Cardiac muscle cell (in vitro differentiated cells and primary cell): ENCODE data around the gene CTNNA2. TPM values are rescaled to one million over a fixed set of nuclear protein-coding genes. Genes with fewer than 3 reads are reported as not detected.

ENCODE experiments used
- DNase-seq, 2 donors: peaks; one replicate each; pipeline versions ENCODE4 v3.0.0 to v3.0.0-alpha.2; 2010 to 2017; ENCODE audit warnings: low read depth in 1 of 2, low spot score in 1 of 2
- H3K27ac ChIP-seq: fragments of 200-600 bp; sonication (generic); 2 replicates; pipeline ENCODE4 v1.5.1; 2016
- H3K27me3 ChIP-seq: fragments of 200-600 bp; sonication (generic); 2 replicates; pipeline ENCODE4 v1.6.0; 2016; ENCODE audit warnings: control low read depth
- H3K36me3 ChIP-seq: fragments of 200-600 bp; sonication (generic); 2 replicates; pipeline ENCODE4 v1.5.1; 2016; ENCODE audit warnings: control low read depth
- H3K4me1 ChIP-seq: fragments of 200-600 bp; sonication (generic); 2 replicates; pipeline ENCODE4 v1.8.1; 2017; ENCODE audit warnings: low read depth, mild to moderate bottlenecking, mixed run types
- H3K4me3 ChIP-seq: fragments of 200-600 bp; sonication (generic); 2 replicates; pipeline ENCODE4 v1.5.1; 2016; ENCODE audit warnings: mild to moderate bottlenecking
- H3K9me3 ChIP-seq: fragments of 200-600 bp; sonication (generic); 2 replicates; pipeline ENCODE4 v1.5.1; 2017; ENCODE audit warnings: low read depth, mild to moderate bottlenecking, control low read depth
- polyA plus RNA-seq: library from polyadenylated mRNA; unstranded; fragments of >200 nt; fragmentation: Nextera tagmentation; extraction: Ambion mirVana; gene quantifications from 2 replicates; pipeline ENCODE4 v1.2.1, GENCODE V29; 2016
- total RNA-seq: library from RNA; depleted of rRNA; stranded (reverse); fragments of >200 nt; gene quantifications from 2 replicates; pipeline ENCODE4 v1.2.3, GENCODE V29; 2016
- TF ChIP-seq, protein P1 (sequence below): IDR thresholded peaks from 2 replicates; pipeline ENCODE4 v1.5.1; 2012; ENCODE audit warnings: low read depth, mild to moderate bottlenecking, low read length

CTNNA2 gene
- total and polyA plus RNA-seq, 2 experiments from 2014 or later: 7.4 to 17.4 TPM

GRCh38 chr2:80169811-80170594, 657.2 kb downstream of the CTNNA2 start:
- Histone ChIP-seq H3K9me3 (no peaks in the 10 kb centered on the region), H3K4me3 (no peak overlapping the region), H3K27ac (no peak overlapping the region), H3K36me3 (no peaks in the 10 kb centered on the region), H3K27me3 (no peaks in the 10 kb centered on the region), H3K4me1 (no peaks in the 10 kb centered on the region)
- no peak for DNase-seq
- TF ChIP-seq, protein P1, sequence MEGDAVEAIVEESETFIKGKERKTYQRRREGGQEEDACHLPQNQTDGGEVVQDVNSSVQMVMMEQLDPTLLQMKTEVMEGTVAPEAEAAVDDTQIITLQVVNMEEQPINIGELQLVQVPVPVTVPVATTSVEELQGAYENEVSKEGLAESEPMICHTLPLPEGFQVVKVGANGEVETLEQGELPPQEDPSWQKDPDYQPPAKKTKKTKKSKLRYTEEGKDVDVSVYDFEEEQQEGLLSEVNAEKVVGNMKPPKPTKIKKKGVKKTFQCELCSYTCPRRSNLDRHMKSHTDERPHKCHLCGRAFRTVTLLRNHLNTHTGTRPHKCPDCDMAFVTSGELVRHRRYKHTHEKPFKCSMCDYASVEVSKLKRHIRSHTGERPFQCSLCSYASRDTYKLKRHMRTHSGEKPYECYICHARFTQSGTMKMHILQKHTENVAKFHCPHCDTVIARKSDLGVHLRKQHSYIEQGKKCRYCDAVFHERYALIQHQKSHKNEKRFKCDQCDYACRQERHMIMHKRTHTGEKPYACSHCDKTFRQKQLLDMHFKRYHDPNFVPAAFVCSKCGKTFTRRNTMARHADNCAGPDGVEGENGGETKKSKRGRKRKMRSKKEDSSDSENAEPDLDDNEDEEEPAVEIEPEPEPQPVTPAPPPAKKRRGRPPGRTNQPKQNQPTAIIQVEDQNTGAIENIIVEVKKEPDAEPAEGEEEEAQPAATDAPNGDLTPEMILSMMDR: no peak

- DNase-seq: no peak
- Histone ChIP-seq H3K27ac (no peak overlapping the region), H3K9me3 (no peaks in the 10 kb centered on the region), H3K27me3 (no peaks in the 10 kb centered on the region), H3K4me1 (no peaks in the 10 kb centered on the region), H3K4me3 (no peak overlapping the region), H3K36me3 (no peaks in the 10 kb centered on the region)
- TF ChIP-seq, protein P1: no peak
Observed at GRCh38 chr2:80185091-80185490, 672.2 kb downstream of the CTNNA2 start.

DNA sequence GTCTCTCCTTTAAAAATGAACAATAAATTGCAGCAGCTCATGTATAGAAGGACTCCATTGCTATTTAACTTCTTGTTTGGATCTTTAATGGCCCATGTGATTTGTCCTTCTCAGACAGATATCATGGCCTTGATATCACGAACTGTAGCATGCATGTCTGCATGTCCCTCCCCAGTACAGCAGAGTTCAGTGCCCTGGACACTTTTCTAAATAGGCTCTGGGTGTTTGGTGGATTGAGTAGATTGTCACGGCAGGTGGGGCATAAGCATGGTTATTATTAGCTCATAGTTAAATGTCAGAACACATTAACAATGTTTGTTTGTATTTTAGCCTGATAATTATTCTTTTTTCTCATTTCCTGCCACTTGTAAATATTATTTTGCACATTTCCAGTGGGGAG, 673.4 kb downstream of the CTNNA2 start:
- H3K4me3 ChIP-seq: no peak overlapping the region
- TF ChIP-seq, protein P1: no peak
- DNase-seq: no peak
- H3K4me1 ChIP-seq: no peaks in the 10 kb centered on the region
- no peaks in the 10 kb centered on the region for H3K36me3 ChIP-seq
- H3K27ac ChIP-seq: no peak overlapping the region
- no peaks in the 10 kb centered on the region for H3K27me3 ChIP-seq
- no peaks in the 10 kb centered on the region for H3K9me3 ChIP-seq

GRCh38 chr2:80187156-80187555, 674.3 kb downstream of the CTNNA2 start:
- H3K27me3 ChIP-seq: no peaks in the 10 kb centered on the region
- no peak overlapping the region for H3K27ac ChIP-seq
- H3K9me3 ChIP-seq: no peaks in the 10 kb centered on the region
- TF ChIP-seq, protein P1: no peak
- no peak for DNase-seq
- no peaks in the 10 kb centered on the region for H3K4me1 ChIP-seq
- no peaks in the 10 kb centered on the region for H3K36me3 ChIP-seq
- no peak overlapping the region for H3K4me3 ChIP-seq

DNA sequence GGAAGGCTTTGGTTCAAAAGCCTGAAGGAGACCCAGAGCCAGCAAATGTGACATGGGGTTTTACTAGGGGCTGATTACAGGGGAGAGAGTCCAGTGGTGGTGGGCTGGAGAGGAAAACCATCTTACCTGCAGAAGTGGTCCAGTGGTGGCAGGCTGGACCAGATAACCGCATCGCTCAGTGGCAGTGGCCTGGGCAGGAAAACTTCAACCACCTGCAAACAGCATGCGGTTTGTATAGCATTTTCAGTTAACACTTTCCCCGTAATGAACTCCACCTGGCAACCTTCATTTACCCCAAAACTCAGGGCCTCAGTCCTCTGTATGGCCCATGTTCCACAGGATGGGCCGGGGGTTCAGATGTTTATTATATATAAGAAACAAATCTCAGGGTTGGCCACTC, 677.3 kb downstream of the CTNNA2 start:
- TF ChIP-seq, protein P1: no peak

More for the DNA sequence above, 677.3 kb downstream of the CTNNA2 start:
- no peaks in the 10 kb centered on the region for H3K36me3 ChIP-seq
- no peak overlapping the region for H3K27ac ChIP-seq
- H3K4me3 ChIP-seq: no peak overlapping the region
- H3K27me3 ChIP-seq: no peaks in the 10 kb centered on the region
- DNase-seq: no peak
- H3K9me3 ChIP-seq: no peaks in the 10 kb centered on the region
- H3K4me1 ChIP-seq: no peaks in the 10 kb centered on the region
